ENCODE data around the gene CCT7. TPM values are rescaled to one million over a fixed set of nuclear protein-coding genes. Genes with fewer than 3 reads are reported as not detected.

The CCT7 gene
- 352 and 393 TPM in 2 replicates for total RNA-seq

GRCh38 chr2:73233932-73234832 is at the start of gene CCT7:
Gene CCT7, plus strand, starts transcription at chr2:73234308. Its CDS starts 71 bp downstream, at chr2:73234379.

GRCh38 chr2:73202156-73203054 is 31.7 kb upstream of the CCT7 start, which contains the start of gene NOTO:
Gene NOTO, plus strand, starts transcription at chr2:73202574. Its CDS starts 93 bp downstream, at chr2:73202667.

GRCh38 chr2:73214120-73215035 is 19.7 kb upstream of the CCT7 start, which contains the start of gene SMYD5:
Gene SMYD5, plus strand, starts transcription at chr2:73214245. Its CDS starts 22 bp downstream, at chr2:73214267.

GRCh38 chr2:73233154-73233931 is 765 bp upstream of the CCT7 start, which contains the start of gene PRADC1:
Gene PRADC1, minus strand, starts transcription at chr2:73233239. Its CDS starts 79 bp downstream, at chr2:73233160.

DNA sequence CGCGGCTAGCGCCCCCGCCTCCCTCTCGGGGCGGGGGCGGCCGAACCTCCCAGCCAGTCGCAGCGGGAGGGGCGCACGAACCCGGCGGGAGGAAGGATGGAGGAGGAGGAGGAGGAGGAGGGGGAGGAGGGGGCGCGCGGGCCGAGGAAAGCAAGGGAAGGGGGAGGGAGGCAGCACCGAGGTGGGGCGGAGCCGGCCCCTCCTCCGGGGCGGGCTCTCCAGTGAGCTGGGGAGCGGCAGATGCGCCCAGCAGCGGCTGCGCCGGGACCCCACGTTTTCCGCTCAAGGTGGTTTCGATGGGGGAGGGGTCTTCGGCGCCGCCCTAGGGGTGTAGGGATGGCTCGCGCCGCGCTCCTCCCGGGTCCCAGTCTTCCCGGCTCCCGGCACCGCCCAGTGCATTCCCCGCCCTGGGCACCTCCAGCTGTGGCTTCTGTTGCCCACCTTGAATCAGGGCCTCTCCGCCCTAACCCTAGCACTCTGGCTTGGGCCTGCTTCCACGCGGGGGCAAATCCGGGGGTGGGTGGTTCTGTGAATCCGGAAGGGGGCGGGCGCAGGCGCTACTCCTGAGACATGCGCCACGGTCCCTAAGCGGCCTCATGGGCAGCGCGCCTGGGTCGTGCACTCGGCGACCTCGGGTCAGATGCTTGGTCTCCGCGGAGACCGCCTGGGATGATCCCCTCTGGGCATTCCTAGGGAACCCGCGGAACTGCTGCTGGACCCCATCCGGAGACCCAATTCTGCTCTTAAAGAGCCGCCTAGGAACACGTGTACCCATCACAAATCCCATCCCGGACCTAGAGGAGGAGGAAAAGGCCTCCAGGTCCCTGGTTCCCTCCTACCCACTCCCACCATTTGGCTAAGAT is 50.4 kb downstream of the CCT7 start, which contains the start of gene FBXO41:
TSS of gene FBXO41 (minus strand) at position 183 of the 863 bp plus-strand sequence. CDS start 14,848 bp downstream, outside the sequence.

GRCh38 chr2:73293534-73294171 is 59.5 kb downstream of the CCT7 start, which contains the start of gene EGR4:
Gene EGR4, minus strand, starts transcription at chr2:73293548. Its CDS starts 231 bp downstream, at chr2:73293317.

Small RNAs within 50 kb of the gene (small RNA-seq; reads per million reads assigned to genes)
- gene RNU6-111P, result not detected

Other genes starting within 250 kb of the CCT7 start
- gene SFXN5, start 162.6 kb upstream of the CCT7 start, total RNA-seq, result 20.4 and 20.6 TPM in 2 replicates
- 66.3 and 70.3 TPM in 2 replicates for gene RAB11FIP5, start 121.4 kb upstream of the CCT7 start, total RNA-seq
- gene NOTO, start 31.7 kb upstream of the CCT7 start, total RNA-seq, result not detected in 2 replicates
- gene SMYD5, start 20.1 kb upstream of the CCT7 start, total RNA-seq, result 19.4 and 22.2 TPM in 2 replicates
- 16.0 and 29.3 TPM in 2 replicates for gene PRADC1, start 1.1 kb upstream of the CCT7 start, total RNA-seq
- 0.33 and 0.96 TPM in 2 replicates for gene FBXO41, start 50.2 kb downstream of the CCT7 start, total RNA-seq
- not detected in 2 replicates for gene EGR4, start 59.2 kb downstream of the CCT7 start, total RNA-seq
- 15.9 and 17.3 TPM in 2 replicates for gene ALMS1, start 151.5 kb downstream of the CCT7 start, total RNA-seq